Fibroblast of the aortic adventitia (primary cell): ENCODE data around the gene KRT1. TPM values are rescaled to one million over a fixed set of nuclear protein-coding genes. Genes with fewer than 3 reads are reported as not detected.

Source experiments
- DNase-seq: peaks from one replicate; pipeline ENCODE4 v3.0.0-alpha.2; 2010; ENCODE audit warnings: low read depth
- H3K4me3 ChIP-seq: 2 replicates; pipeline ENCODE4 v1.5.1; 2011; ENCODE audit warnings: low read depth, mild to moderate bottlenecking, control low read depth, low read length, moderate library complexity
- total RNA-seq: library from RNA; depleted of rRNA; stranded (reverse); fragments of >200 nt; gene quantifications from 2 replicates; pipeline ENCODE4 v1.2.3, GENCODE V29; 2012; ENCODE audit warnings: low replicate concordance
- TF ChIP-seq, protein P1 (sequence below): IDR thresholded peaks from 2 replicates; pipeline ENCODE4 v1.5.1; 2011; ENCODE audit warnings: mild to moderate bottlenecking, low read length, control low read depth, inconsistent platforms; ENCODE audit not compliant: insufficient read depth

The KRT1 gene
- total RNA-seq, 1 donor = not detected

DNA sequence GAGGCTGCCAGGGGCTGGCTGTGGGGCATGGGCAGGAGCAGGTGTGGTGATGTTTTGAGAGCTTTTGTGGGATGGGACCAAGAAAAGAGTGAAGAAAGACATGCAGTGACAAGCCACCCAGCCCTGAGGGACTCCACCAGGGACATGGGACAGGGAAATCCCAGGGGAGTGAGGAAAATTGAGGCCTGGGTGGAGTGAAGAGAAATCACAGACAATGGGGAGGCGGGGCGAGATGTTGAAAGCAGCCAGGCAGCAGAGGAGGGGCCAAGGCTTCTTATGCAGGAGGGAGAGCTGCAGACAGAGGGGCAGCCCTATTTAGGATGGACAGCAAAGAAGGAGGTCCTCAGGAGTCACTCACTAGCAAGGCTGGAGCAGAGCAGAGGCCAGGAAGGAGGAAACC, 4.2 kb upstream of the KRT1 start:
- TF ChIP-seq, protein P1, sequence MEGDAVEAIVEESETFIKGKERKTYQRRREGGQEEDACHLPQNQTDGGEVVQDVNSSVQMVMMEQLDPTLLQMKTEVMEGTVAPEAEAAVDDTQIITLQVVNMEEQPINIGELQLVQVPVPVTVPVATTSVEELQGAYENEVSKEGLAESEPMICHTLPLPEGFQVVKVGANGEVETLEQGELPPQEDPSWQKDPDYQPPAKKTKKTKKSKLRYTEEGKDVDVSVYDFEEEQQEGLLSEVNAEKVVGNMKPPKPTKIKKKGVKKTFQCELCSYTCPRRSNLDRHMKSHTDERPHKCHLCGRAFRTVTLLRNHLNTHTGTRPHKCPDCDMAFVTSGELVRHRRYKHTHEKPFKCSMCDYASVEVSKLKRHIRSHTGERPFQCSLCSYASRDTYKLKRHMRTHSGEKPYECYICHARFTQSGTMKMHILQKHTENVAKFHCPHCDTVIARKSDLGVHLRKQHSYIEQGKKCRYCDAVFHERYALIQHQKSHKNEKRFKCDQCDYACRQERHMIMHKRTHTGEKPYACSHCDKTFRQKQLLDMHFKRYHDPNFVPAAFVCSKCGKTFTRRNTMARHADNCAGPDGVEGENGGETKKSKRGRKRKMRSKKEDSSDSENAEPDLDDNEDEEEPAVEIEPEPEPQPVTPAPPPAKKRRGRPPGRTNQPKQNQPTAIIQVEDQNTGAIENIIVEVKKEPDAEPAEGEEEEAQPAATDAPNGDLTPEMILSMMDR = no peak
- no peak for DNase-seq
- H3K4me3 ChIP-seq = no peak overlapping the region

DNA sequence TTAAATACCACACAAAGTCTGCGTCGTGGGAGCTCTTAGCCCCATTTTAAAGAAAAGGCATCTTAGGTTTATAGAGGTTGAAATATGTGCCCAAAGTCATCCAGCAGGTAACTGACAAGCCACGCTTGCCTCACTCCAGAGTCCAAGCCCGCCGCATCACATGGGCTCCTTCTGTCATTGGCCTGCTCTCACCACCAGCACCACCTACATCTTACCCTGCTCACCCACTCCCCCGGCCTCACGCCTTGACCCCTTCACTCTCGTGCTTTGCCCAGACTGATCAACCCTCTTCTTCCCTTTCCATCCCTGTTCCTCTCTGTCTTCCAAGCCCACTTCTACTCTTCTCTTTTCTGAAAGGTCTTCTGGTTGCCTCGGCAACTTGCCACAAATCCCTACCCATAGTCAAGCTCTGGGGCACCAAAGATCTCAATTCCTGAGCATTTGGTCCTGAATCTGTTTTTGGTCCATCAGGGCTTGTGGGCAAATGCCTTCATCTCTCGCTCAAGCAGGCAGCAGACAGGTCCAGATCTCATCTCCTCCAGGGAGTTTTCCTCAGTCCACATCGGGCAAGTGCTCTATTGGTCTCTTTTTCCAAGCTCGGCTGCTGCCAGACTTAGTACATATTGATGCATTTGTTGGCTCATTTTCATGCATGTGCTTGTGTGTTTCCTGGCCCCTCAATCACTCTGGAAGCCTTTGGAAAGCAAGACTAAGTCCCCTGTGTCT, 3.5 kb upstream of the KRT1 start:
- DNase-seq = no peak
- TF ChIP-seq, protein P1 = no peak
- no peak overlapping the region for H3K4me3 ChIP-seq

DNA sequence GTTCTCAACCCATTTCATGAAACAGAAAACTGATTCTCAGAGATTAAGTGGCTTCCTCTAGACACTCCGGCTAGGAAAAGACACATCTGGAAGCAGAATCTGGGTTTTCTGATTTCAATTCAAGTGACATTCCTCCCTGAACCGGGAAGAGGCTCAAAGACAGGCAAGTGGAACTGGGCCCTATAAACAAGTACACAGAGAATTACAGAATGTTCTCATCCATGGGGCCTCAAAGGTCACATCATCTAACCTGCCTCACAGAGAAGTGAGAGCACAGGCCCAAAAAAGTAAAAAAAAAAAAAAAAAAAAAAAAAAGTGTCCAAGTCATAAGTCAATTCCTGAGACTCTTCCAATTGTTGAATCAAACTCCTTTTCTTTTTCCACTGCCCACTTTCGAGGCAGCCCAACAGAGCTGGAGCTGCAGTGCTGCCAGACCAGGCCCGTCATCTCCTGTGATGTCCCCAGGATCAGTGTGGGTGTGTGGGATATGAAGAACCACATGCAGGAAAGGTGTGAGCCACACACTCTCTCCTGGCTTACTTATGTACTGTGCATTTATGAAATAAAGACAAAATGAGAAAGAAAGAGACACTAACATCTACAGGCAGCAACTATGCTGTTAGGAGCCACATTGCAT, 2.8 kb upstream of the KRT1 start:
- DNase-seq = no peak
- H3K4me3 ChIP-seq = no peak overlapping the region
- TF ChIP-seq, protein P1 = no peak

DNA sequence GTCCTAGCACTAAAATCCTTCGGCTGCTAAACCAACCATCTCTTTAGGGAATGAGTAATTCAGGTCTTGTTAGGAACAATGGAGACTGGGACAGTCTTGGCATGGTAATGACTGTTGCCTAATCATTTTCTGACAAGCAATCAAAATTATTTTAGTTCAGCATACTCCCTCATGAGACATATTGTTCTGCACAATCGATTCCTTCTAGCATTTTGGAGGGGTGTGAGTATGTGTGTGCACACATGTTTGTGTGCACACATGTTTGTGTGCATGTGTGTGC, 2.1 kb upstream of the KRT1 start:
- no peak overlapping the region for H3K4me3 ChIP-seq
- TF ChIP-seq, protein P1 = no peak
- peak; percentile 24 for DNase-seq

DNA sequence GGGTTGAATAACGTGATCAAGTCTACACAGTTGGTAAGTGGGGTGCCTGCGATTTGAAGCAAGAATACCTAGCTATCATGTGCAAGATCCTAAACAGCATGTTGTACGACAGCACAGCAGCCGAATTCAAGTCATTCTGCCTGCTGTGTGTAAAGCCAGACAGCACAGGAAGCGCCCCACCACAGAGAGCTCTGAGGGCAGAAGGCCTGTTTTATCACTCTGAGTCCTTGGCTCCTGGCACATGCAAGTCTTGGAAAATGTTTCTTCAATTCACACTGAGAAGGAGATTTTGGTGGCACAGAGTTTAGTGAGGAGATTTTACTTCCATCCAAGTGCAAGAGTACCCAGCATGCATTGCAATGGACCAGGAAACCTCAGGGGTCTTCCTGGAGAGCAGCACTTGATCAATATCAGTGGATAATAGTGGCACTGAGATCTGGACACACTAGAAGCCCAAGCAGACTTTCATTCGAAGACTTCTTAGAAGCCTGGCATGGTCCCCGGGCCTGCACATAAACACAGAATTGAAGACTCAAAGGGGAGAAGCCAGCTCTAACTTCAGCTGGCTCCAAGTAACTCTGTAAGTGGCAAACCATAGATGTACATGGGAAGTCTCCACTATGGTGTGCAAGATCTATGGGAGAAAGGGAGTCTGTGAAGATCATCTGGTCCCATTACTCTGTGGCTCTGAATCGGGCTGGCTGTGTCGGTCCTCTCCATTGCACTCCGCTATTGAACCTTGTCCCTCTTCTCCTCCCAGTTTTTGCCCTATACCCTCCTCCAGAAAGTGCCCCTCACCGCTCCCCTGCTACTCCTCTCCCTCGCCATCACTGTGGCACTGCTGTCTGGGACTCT, 1.5 kb upstream of the KRT1 start:
- DNase-seq = no peak
- H3K4me3 ChIP-seq = no peak overlapping the region
- TF ChIP-seq, protein P1 = no peak

DNA sequence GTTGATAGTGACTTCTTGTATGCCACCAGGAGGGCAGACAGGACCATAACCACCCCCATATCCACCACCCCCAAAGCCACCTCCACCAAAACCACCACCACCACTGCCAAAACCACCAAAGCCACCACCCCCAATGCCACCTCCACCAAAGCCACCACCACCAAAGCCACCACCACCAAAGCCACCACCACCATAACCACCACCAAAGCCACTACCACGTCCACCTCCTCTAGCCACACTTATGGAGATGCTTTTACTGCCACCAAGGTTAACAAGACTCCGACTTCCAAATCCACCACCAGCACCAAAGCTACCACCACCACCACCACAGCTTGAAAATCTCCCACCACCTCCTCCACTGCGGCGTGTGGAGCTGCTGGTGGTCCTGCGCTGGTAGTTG, 332 bp downstream of the KRT1 start:
- H3K4me3 ChIP-seq = no peak overlapping the region
- DNase-seq = no peak
- TF ChIP-seq, protein P1 = no peak
